HG03196 (cell line): ENCODE results near the gene RAB8B.

Experiments used
- ATAC-seq: cut with Tn5 transposase; IDR thresholded peaks from one replicate; pipeline ENCODE4 v1.9.1; 2021; ENCODE audit not compliant: unreplicated experiment

Gene RAB8B

DNA sequence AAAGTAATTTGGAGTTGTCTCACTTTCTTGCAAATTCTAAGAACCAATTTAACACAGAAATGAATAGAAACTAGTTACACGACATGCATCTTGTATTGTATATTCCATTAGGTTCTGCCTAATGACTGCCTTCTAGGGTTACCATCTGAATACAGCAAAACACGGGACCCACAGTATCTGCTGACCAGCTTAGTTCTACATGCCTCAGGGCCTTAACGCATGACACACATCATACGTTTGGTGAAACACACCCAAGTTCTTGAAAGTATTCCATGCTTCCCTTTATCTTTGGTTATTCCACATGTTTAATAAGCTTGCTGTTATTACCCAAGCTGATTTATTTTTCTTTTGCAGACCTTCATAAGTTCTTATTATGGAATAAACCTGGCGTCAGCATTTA is 115.9 kb downstream of the RAB8B start:
- no peak for ATAC-seq

DNA sequence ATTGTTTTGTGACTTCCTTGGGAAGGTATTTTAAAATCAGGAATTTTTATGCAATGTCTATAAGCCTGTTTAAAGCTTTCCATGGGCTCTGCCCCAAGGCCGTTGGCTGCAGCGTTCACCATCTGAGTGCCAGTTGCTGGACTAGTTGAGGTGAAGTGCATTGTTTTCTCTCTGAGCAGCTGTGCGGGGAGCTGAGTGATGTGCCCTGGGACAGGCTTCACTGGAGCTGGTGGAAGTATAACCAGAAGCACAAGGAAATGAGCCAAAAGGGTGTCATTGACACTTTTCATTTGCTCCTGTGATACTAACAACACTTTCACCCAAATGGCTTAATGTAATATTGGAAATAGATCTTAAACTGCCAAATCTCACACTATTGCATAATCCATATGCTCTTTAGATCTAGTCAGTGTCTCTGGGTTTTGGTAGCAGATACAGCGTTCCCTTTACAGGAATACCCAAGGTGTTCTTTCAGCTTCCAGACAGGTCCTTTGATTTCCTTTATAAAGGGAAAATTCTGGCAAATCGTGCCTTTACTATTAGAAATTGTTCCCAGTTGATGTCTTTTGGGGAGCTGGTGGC is 117.2 kb downstream of the RAB8B start:
- no peak for ATAC-seq

DNA sequence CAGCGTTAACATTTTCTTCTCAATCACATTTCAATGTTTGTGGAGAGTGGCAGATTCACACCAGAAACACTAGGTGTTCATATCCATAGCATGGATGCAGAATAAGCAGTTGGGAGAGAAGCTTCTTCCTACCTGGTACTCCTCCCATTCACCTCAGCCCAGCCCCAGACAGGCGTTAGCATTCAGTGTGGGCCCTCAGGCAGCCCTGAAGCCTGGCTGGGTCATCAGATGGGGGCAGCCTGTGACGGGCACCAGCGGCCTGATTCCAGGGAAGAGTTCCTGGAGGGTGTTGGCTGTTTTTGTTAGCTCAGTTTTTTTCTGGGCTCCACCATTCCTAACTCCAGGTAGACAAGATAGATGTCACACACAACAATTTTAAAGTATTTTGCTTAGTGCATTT is 119.1 kb downstream of the RAB8B start:
- no peak for ATAC-seq

DNA sequence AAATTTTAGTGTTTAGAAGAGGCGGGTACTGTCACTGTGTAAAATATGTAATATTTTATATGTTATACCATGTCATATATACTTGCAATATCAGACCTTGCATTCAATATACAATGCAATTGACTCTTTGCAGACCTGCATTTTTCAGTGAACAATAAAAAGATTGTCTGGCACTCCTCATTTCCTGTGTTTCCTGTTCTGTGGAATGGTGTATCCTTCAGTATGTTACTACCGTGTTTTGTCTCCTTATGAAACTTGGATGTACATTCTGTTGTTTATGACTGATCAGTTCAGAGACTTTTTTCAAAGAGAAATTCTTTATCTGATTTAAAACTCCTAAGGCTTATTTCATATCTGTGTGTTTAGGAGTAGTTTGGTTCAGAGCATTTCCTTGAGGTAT is 119.5 kb downstream of the RAB8B start:
- ATAC-seq = no peak

DNA sequence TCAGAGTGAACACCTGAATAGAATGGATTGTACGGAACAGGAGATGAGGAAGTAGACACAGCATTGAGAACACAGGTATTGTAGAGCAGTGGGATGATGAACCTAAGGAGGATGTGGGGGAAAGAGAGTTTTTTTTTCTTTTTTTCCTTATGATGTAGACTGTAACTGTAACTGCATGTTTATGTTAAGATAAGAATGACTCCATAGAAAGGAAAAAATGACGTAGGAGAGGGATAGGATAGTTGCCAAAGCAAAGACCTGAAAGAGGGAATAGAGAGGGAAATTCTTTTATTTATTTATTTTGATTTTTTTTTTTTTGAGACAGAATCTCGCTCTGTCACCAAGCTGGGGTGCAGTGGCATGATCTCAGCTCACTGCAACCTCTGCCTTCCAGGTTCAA is 121.2 kb downstream of the RAB8B start:
- no peak for ATAC-seq

DNA sequence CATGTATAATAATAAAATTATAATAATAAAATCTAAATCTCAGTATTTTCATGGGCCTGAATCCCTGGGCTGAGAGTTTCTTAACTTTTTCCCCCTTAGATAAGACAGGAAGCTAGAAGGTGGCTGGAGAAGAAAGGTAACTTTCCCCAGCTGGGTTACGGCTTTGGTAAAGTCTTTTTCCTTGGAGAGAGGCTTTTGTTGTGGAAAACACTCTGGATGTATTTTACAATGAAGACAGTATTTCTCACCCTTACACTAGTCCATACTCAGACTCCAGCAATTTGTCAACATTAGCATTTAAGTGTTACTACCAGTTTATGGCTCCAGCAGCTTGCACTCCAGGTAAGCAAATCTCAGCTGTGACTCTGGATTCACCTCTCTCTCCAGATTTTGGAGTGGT is 122.9 kb downstream of the RAB8B start:
- ATAC-seq = no peak

DNA sequence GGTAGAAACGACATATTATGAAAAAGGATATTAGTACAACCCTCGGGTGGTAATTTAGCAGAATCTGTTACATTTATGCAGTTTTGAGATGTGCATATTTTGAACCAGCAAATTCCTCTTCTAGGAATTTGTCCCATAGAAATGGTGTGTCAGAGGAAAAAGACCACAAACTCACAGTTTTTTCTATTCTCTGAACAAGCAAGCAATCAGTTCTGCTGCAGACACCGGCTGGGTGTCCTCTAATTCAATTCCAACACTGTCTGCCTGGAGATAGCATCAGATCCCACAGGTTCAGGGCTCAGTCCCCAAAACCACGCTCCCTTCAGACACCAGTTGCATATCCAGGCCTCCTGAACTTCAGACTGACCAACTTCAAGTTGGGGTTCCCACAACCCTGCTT is 124.4 kb downstream of the RAB8B start:
- ATAC-seq = no peak

DNA sequence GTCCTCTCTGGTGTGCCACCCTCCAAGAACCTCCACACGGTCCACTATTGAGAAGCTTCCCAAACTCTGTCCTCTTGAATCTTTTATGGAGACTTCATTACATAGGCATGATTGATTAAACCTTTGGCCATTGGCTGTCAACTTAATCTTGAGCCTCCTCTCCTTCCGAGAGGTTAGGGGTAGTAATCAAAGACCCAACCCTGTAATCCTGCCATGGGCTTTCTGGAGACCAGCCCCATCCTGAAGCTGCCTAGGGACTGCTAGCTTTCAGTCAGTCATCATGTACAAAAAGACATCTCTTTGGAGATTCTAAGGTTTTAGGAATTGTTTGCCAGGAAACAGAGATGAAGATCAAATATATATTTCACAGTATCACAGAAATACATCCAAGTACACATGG is 125.0 kb downstream of the RAB8B start:
- ATAC-seq = no peak
